H1 (cell line): ENCODE results near the gene DIP2B. TPM values are rescaled to one million over a fixed set of nuclear protein-coding genes. Genes with fewer than 3 reads are reported as not detected.

Source experiments
- CTCF ChIA-PET: fragments of 300-600 bp; sonication (Branson Sonifier 250); formaldehyde crosslinking; loops from one replicate; lab custom pipeline; 2021; ENCODE audit not compliant: partially characterized antibody; lab: Charles Lee
- POLR2A ChIA-PET: fragments of 300-600 bp; sonication (Branson Sonifier 250); formaldehyde crosslinking; loops from one replicate; lab custom pipeline; 2021; ENCODE audit warnings: inconsistent platforms; ENCODE audit not compliant: partially characterized antibody; lab: Charles Lee
- DNase-seq, 2 experiments: peaks; one replicate each; pipeline versions ENCODE4 v3.0.0 to v3.0.0-alpha.2; 2010 to 2022; ENCODE audit warnings: low spot score in 2 of 2, low read depth in 1 of 2, mixed read lengths in 1 of 2
- FAIRE-seq: peaks from 2 replicates; lab custom pipeline; 2011; peaks lifted over from hg19 to GRCh38; lab: Jason Lieb, UNC
- H2AFZ ChIP-seq: 2 replicates; pipeline ENCODE4 v1.8.1; 2012; ENCODE audit warnings: low read length, inconsistent platforms
- H2AK5ac ChIP-seq: 2 replicates; pipeline ENCODE4 v1.6.1; 2013; ENCODE audit warnings: low read depth, low read length
- H2BK120ac ChIP-seq: replicated peaks from 2 replicates; pipeline ENCODE3; 2013; ENCODE audit warnings: low read depth, low read length, inconsistent platforms
- H2BK12ac ChIP-seq: 2 replicates; pipeline ENCODE4 v1.6.1; 2013; ENCODE audit warnings: low read depth, low read length
- H2BK15ac ChIP-seq: 2 replicates; pipeline ENCODE4 v1.6.1; 2013; ENCODE audit warnings: low read length
- H2BK20ac ChIP-seq: 2 replicates; pipeline ENCODE4 v1.6.1; 2013; ENCODE audit warnings: low read length
- H2BK5ac ChIP-seq: 2 replicates; pipeline ENCODE4 v1.6.1; 2013; ENCODE audit warnings: low read depth, low read length
- H3K14ac ChIP-seq: 2 replicates; pipeline ENCODE4 v1.6.1; 2013; ENCODE audit warnings: inconsistent platforms; ENCODE audit not compliant: insufficient read length
- H3K18ac ChIP-seq: 2 replicates; pipeline ENCODE4 v1.6.1; 2013; ENCODE audit warnings: low read length; ENCODE audit errors: extremely low read depth
- H3K23ac ChIP-seq: 2 replicates; pipeline ENCODE4 v1.6.1; 2013; ENCODE audit warnings: inconsistent platforms; ENCODE audit not compliant: insufficient read length
- H3K23me2 ChIP-seq: 2 replicates; pipeline ENCODE4 v1.6.1; 2013; ENCODE audit warnings: low read depth, low read length
- H3K27ac ChIP-seq: 2 replicates; pipeline ENCODE4 v1.6.1; 2011; ENCODE audit warnings: low read depth, low read length, inconsistent platforms
- H3K27me3 ChIP-seq, 4 experiments: replicated peaks in 1 of 4; 1 replicate in 1 of 4; 2 replicates in 3 of 4; pipeline versions ENCODE4 v1.6.1 to v1.8.1; 2011 to 2013; ENCODE audit warnings: low read length in 3 of 4, mild to moderate bottlenecking in 3 of 4, inconsistent platforms in 2 of 4, mixed read lengths in 2 of 4, moderate library complexity in 1 of 4; ENCODE audit not compliant: control insufficient read depth in 3 of 4, insufficient read depth in 3 of 4; ENCODE audit errors: extremely low read depth in 1 of 4
- H3K36me3 ChIP-seq, 4 experiments: 2 replicates each; pipeline versions ENCODE4 v1.6.1 to v1.8.1; 2011 to 2013; ENCODE audit warnings: mild to moderate bottlenecking in 4 of 4, low read length in 3 of 4, moderate library complexity in 2 of 4, control low read depth in 1 of 4, inconsistent platforms in 1 of 4; ENCODE audit not compliant: insufficient read depth in 4 of 4, control insufficient read depth in 2 of 4
- H3K4ac ChIP-seq: replicated peaks from 2 replicates; pipeline ENCODE3; 2013; ENCODE audit warnings: low read length, low read depth, mixed read lengths, inconsistent platforms; ENCODE audit not compliant: insufficient read length
- H3K4me1 ChIP-seq, 4 experiments: replicated peaks in 1 of 4; 1 replicate in 1 of 4; 2 replicates in 3 of 4; pipeline versions ENCODE4 v1.6.1 to v1.8.1; 2011 to 2013; ENCODE audit warnings: low read length in 3 of 4, inconsistent platforms in 2 of 4, mixed read lengths in 1 of 4; ENCODE audit not compliant: insufficient read depth in 4 of 4, control insufficient read depth in 3 of 4
- H3K4me2 ChIP-seq, 2 experiments: 2 replicates each; pipeline versions ENCODE4 v1.6.1 to v1.8.1; 2011 to 2013; ENCODE audit warnings: low read depth in 2 of 2, low read length in 2 of 2, control low read depth in 1 of 2, inconsistent platforms in 1 of 2, mild to moderate bottlenecking in 1 of 2; ENCODE audit not compliant: insufficient read depth in 1 of 2
- H3K4me3 ChIP-seq, 4 experiments: fragments of 200-600, 300-600 bp in 1 of 4; sonication (generic), shearing (Covaris generic), sonication (Bioruptor Twin) in 1 of 4; 2 replicates each; pipeline versions ENCODE4 v1.5.1 to v1.8.1; 2011 to 2016; ENCODE audit warnings: low read length in 4 of 4, low read depth in 3 of 4, control low read depth in 2 of 4, inconsistent platforms in 2 of 4, mild to moderate bottlenecking in 2 of 4, mixed read lengths in 1 of 4, moderate library complexity in 1 of 4; ENCODE audit not compliant: insufficient read depth in 2 of 4; ENCODE audit errors: extremely low read depth in 1 of 4
- H3K56ac ChIP-seq: replicated peaks from 2 replicates; pipeline ENCODE3; 2013; ENCODE audit warnings: low read depth, mild to moderate bottlenecking, mixed read lengths, low read length, inconsistent platforms; ENCODE audit not compliant: insufficient read length
- H3K79me1 ChIP-seq: 2 replicates; pipeline ENCODE4 v1.6.1; 2013; ENCODE audit warnings: low read depth, low read length, control low read depth
- H3K79me2 ChIP-seq, 2 experiments: 2 replicates each; pipeline versions ENCODE4 v1.6.1 to v1.8.1; 2012 to 2013; ENCODE audit warnings: low read length in 2 of 2, mild to moderate bottlenecking in 2 of 2, inconsistent platforms in 1 of 2; ENCODE audit not compliant: insufficient read depth in 2 of 2, control insufficient read depth in 1 of 2
- H3K9ac ChIP-seq, 4 experiments: replicated peaks in 1 of 4; 1 replicate in 1 of 4; 2 replicates in 3 of 4; pipeline versions ENCODE4 v1.6.1 to v1.8.1; 2011 to 2013; ENCODE audit warnings: low read depth in 3 of 4, low read length in 3 of 4, control low read depth in 2 of 4, mild to moderate bottlenecking in 2 of 4, moderate library complexity in 2 of 4, inconsistent platforms in 1 of 4; ENCODE audit errors: extremely low read depth in 1 of 4
- H3K9me3 ChIP-seq, 2 experiments: 2 replicates each; pipeline versions ENCODE4 v1.6.1 to v1.8.1; 2012 to 2013; ENCODE audit warnings: mild to moderate bottlenecking in 2 of 2, moderate library complexity in 2 of 2, control low read depth in 1 of 2, inconsistent platforms in 1 of 2, low read depth in 1 of 2, low read length in 1 of 2, mixed read lengths in 1 of 2; ENCODE audit not compliant: insufficient read depth in 2 of 2
- H4K20me1 ChIP-seq, 2 experiments: replicated peaks in 1 of 2; 2 replicates each; pipeline versions ENCODE3 to v1.8.1; 2011 to 2013; ENCODE audit warnings: inconsistent platforms in 2 of 2, low read length in 2 of 2, mild to moderate bottlenecking in 1 of 2; ENCODE audit not compliant: insufficient read depth in 2 of 2, control insufficient read depth in 1 of 2
- H4K5ac ChIP-seq: 2 replicates; pipeline ENCODE4 v1.6.1; 2013; ENCODE audit warnings: low read length, low read depth, mixed read lengths, inconsistent platforms; ENCODE audit not compliant: insufficient read length
- H4K8ac ChIP-seq: 2 replicates; pipeline ENCODE4 v1.8.0; 2013; ENCODE audit warnings: mild to moderate bottlenecking, moderate library complexity, low read length, inconsistent platforms; ENCODE audit not compliant: insufficient read depth; ENCODE audit errors: extremely low read depth
- H4K91ac ChIP-seq: replicated peaks from 2 replicates; pipeline ENCODE3; 2013; ENCODE audit warnings: low read length, mixed read lengths, inconsistent platforms; ENCODE audit not compliant: insufficient read length
- MAFK ChIP-seq: IDR thresholded peaks from 2 replicates; pipeline ENCODE4 v1.6.1; 2012; ENCODE audit warnings: low read depth, mild to moderate bottlenecking, improper control_type of control experiment, low read length
- WGBS, 2 experiments: shearing (Covaris generic) in 1 of 2; methylation state at CpG; one replicate each; pipeline versions ENCODE4 v1.1.6 to v1.1.7; 2013 to 2015; ENCODE audit warnings: low lambda C conversion rate in 2 of 2, mixed read lengths in 2 of 2, inconsistent platforms in 1 of 2, low coverage in 1 of 2, missing lambda C conversion rate in 1 of 2; ENCODE audit not compliant: insufficient replicate concordance in 2 of 2, insufficient coverage in 1 of 2, insufficient read length in 1 of 2; ENCODE audit errors: extremely low coverage in 1 of 2, missing lambda C conversion rate in 1 of 2; 5-methylcytosine and 5-hydroxymethylcytosine counted together
- polyA plus RNA-seq, 7 experiments: library from polyadenylated mRNA; depleted of rRNA in 3 of 7; stranded (reverse) in 5 of 7; unstranded in 2 of 7; fragments of >200 nt in 5 of 7; fragments of 200-250 nt in 2 of 7; gene quantifications; 1 replicate in 5 of 7; 2 replicates in 1 of 7; 4 replicates in 1 of 7; pipeline versions ENCODE4 v1.2.1 to v1.2.3, GENCODE V29; 2011 to 2013; ENCODE audit warnings: missing spikeins in 2 of 7, mixed read lengths in 2 of 7
- total RNA-seq: library from RNA; stranded (reverse); fragmentation: NEBNext Ultra II Directional; extraction: Animal tissue kit (Norgen Biotek cat#: 25700); gene quantifications from 2 replicates; pipeline ENCODE4 v1.2.1, GENCODE V29; 2021

The DIP2B gene
- total and polyA plus RNA-seq, 2 of the 8 experiments (the other 6 are each of a cell fraction or from before 2014, with no cell fraction given), result 11.1 to 29.6 TPM

GRCh38 chr12:50732591-50732990 is 227.8 kb downstream of the DIP2B start:
- Histone ChIP-seq H3K36me3 (peaks cover 6 to 27% (median 19%) of the 10 kb centered on the region in 4 experiments; a peak in 7 of 8 replicates), H2BK5ac (no peak overlapping the region), H4K20me1 (no peaks in the 10 kb centered on the region), H3K4me3 (no peak overlapping the region), H2BK12ac (no peak overlapping the region), H2AFZ (no peak overlapping the region), H3K4me2 (no peak overlapping the region), H3K27ac (no peak overlapping the region), H3K79me1 (no peaks in the 10 kb centered on the region), H3K9ac (no peak overlapping the region), H4K91ac (no peak overlapping the region), H3K4ac (no peak overlapping the region), H3K18ac (no peak overlapping the region), H3K23ac (no peak overlapping the region), H3K14ac (no peak overlapping the region), H4K5ac (no peak overlapping the region), H2BK15ac (no peak overlapping the region), H3K9me3 (no peaks in the 10 kb centered on the region), H3K56ac (no peak overlapping the region), H3K79me2 (no peaks in the 10 kb centered on the region), H2AK5ac (no peak overlapping the region), H4K8ac (no peak overlapping the region), H3K23me2 (no peaks in the 10 kb centered on the region), H3K27me3 (no peaks in the 10 kb centered on the region), H3K4me1 (no peaks in the 10 kb centered on the region), H2BK20ac (no peak overlapping the region), H2BK120ac (no peak overlapping the region)
- POLR2A ChIA-PET, result interaction anchor here (2.0 kb wide), 1 partner anchor 33 kb away, joined by 5 read pairs; no protein-coding TSS in a partner anchor
- CTCF ChIA-PET, result interaction anchor here (1.2 kb wide), 1 partner anchor 62 kb away, joined by 3 read pairs; no protein-coding TSS in a partner anchor
- FAIRE-seq (no peak), DNase-seq (no peak)
- no peak for TF ChIP-seq MAFK
- 92% methylated on average over 9 of the region's 9 CpGs; no CpG with 5 or more reads in 1 of the 2 experiments for WGBS, 2 experiments
